Measurements from ENCODE around the gene HBEGF.
A peak's percentile ranks its signal among the peaks of the same experiment; 100 is the strongest.

- TF ChIP-seq, protein P1, sequence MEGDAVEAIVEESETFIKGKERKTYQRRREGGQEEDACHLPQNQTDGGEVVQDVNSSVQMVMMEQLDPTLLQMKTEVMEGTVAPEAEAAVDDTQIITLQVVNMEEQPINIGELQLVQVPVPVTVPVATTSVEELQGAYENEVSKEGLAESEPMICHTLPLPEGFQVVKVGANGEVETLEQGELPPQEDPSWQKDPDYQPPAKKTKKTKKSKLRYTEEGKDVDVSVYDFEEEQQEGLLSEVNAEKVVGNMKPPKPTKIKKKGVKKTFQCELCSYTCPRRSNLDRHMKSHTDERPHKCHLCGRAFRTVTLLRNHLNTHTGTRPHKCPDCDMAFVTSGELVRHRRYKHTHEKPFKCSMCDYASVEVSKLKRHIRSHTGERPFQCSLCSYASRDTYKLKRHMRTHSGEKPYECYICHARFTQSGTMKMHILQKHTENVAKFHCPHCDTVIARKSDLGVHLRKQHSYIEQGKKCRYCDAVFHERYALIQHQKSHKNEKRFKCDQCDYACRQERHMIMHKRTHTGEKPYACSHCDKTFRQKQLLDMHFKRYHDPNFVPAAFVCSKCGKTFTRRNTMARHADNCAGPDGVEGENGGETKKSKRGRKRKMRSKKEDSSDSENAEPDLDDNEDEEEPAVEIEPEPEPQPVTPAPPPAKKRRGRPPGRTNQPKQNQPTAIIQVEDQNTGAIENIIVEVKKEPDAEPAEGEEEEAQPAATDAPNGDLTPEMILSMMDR (IDR thresholded peaks at IDR 0.05): peak; percentile 74
- TF ChIP-seq MAFK (IDR thresholded peaks at IDR 0.05; ENCODE audit: partially characterized antibody) (no peak), POLR2A (IDR thresholded peaks at IDR 0.05; ENCODE audit: low read length) (no peak)
These were observed 26.6 kb upstream of the HBEGF start for GRCh38 chr5:140372971-140373487.

Measured in A549 (cell line).